Measurements from ENCODE around the gene FBXL15.

FBXL15 gene

GRCh38 chr10:102461187-102462054 lies 40.8 kb downstream of the FBXL15 start:
- TF ChIP-seq ZBTB7A (IDR thresholded peaks at IDR 0.05; ENCODE audit: low read depth) (peak; percentile 70), EP300 (IDR thresholded peaks at IDR 0.05; ENCODE audit: borderline replicate concordance) (0 out of 2 replicates have a peak, but pooled peaks have one; percentile 7), TCF12 (IDR thresholded peaks at IDR 0.05; ENCODE audit: low read depth) (peak; percentile 48), CEBPB (IDR thresholded peaks at IDR 0.05) (no peak), NFIC (IDR thresholded peaks at IDR 0.05) (no peak), REST (IDR thresholded peaks at IDR 0.05; ENCODE audit: low read depth) (peak; percentile 75), RAD21 (IDR thresholded peaks at IDR 0.05; ENCODE audit: low read depth) (no peak), MAX (IDR thresholded peaks at IDR 0.05) (peak; percentile 94), FOXM1 (IDR thresholded peaks at IDR 0.05; ENCODE audit: borderline replicate concordance, low read depth) (no peak), YY1 (IDR thresholded peaks at IDR 0.05; ENCODE audit: low read depth) (peak; percentile 100), USF1 (IDR thresholded peaks at IDR 0.05) (peak; percentile 97), TAF1 (IDR thresholded peaks at IDR 0.05; ENCODE audit: low read depth) (peak; percentile 66), CREB1 (IDR thresholded peaks at IDR 0.05; ENCODE audit: low read depth) (peak; percentile 65), EGR1 (IDR thresholded peaks at IDR 0.05) (peak; percentile 92), TEAD4 (IDR thresholded peaks at IDR 0.05) (peak; percentile 11; the same call in 1 of the 2 replicates)

GRCh38 chr10:102462512-102463054 lies 41.9 kb downstream of the FBXL15 start:
- TF ChIP-seq EGR1 (IDR thresholded peaks at IDR 0.05), result no peak
- no peak for TF ChIP-seq FOXM1 (IDR thresholded peaks at IDR 0.05; ENCODE audit: borderline replicate concordance, low read depth)
- no peak for TF ChIP-seq USF1 (IDR thresholded peaks at IDR 0.05)
- no peak for TF ChIP-seq TCF12 (IDR thresholded peaks at IDR 0.05; ENCODE audit: low read depth)
- TF ChIP-seq TEAD4 (IDR thresholded peaks at IDR 0.05), result no peak
- no peak for TF ChIP-seq RAD21 (IDR thresholded peaks at IDR 0.05; ENCODE audit: low read depth)
- TF ChIP-seq NFIC (IDR thresholded peaks at IDR 0.05), result no peak
- TF ChIP-seq YY1 (IDR thresholded peaks at IDR 0.05; ENCODE audit: low read depth), result no peak
- no peak for TF ChIP-seq MAX (IDR thresholded peaks at IDR 0.05)
- TF ChIP-seq REST (IDR thresholded peaks at IDR 0.05; ENCODE audit: low read depth), result no peak
- no peak for TF ChIP-seq EP300 (IDR thresholded peaks at IDR 0.05; ENCODE audit: borderline replicate concordance)
- no peak for TF ChIP-seq CREB1 (IDR thresholded peaks at IDR 0.05; ENCODE audit: low read depth)
- TF ChIP-seq ZBTB7A (IDR thresholded peaks at IDR 0.05; ENCODE audit: low read depth), result no peak
- TF ChIP-seq CEBPB (IDR thresholded peaks at IDR 0.05), result no peak
- TF ChIP-seq TAF1 (IDR thresholded peaks at IDR 0.05; ENCODE audit: low read depth), result no peak

GRCh38 chr10:102463983-102464382 lies 43.3 kb downstream of the FBXL15 start:
- TF ChIP-seq FOXM1 (IDR thresholded peaks at IDR 0.05; ENCODE audit: borderline replicate concordance, low read depth), result no peak
- TF ChIP-seq EP300 (IDR thresholded peaks at IDR 0.05; ENCODE audit: borderline replicate concordance), result no peak
- TF ChIP-seq CREB1 (IDR thresholded peaks at IDR 0.05; ENCODE audit: low read depth), result no peak
- no peak for TF ChIP-seq ZBTB7A (IDR thresholded peaks at IDR 0.05; ENCODE audit: low read depth)
- no peak for TF ChIP-seq TAF1 (IDR thresholded peaks at IDR 0.05; ENCODE audit: low read depth)
- no peak for TF ChIP-seq RAD21 (IDR thresholded peaks at IDR 0.05; ENCODE audit: low read depth)
- TF ChIP-seq USF1 (IDR thresholded peaks at IDR 0.05), result no peak
- no peak for TF ChIP-seq MAX (IDR thresholded peaks at IDR 0.05)
- TF ChIP-seq REST (IDR thresholded peaks at IDR 0.05; ENCODE audit: low read depth), result no peak
- TF ChIP-seq EGR1 (IDR thresholded peaks at IDR 0.05), result no peak
- no peak for TF ChIP-seq TEAD4 (IDR thresholded peaks at IDR 0.05)
- no peak for TF ChIP-seq CEBPB (IDR thresholded peaks at IDR 0.05)
- TF ChIP-seq NFIC (IDR thresholded peaks at IDR 0.05), result no peak
- TF ChIP-seq TCF12 (IDR thresholded peaks at IDR 0.05; ENCODE audit: low read depth), result no peak
- TF ChIP-seq YY1 (IDR thresholded peaks at IDR 0.05; ENCODE audit: low read depth), result no peak

Measured in Ishikawa (cell line).